Measurements from ENCODE around the gene TNFAIP8L2. TPM values are rescaled to one million over a fixed set of nuclear protein-coding genes. Genes with fewer than 3 reads are reported as not detected.

Gene TNFAIP8L2
- total and polyA plus RNA-seq, 7 donors: 1.9 to 12.7 (median 9.5) TPM

GRCh38 chr1:151158326-151158725, 1.9 kb downstream of the TNFAIP8L2 start:
- Histone ChIP-seq H3K27ac (peak overlapping the region in 1 of 4 donors; percentile 25), H3K36me3 (peaks cover 4 to 62% (median 20%) of the 10 kb centered on the region in 4 donors), H3K27me3 (no peaks in the 10 kb centered on the region), H3K4me1 (peaks cover 0 to 11% (median 2%) of the 10 kb centered on the region in 4 donors), H3K9me3 (no peaks in the 10 kb centered on the region), H3K4me3 (peak overlapping the region in 1 of 4 donors; percentile 11)
- intact Hi-C loops (cut with DNase I): loop anchor here (5.0 kb wide), 1 partner anchor 136 kb away; no protein-coding TSS in a partner anchor
- TF ChIP-seq POLR2AphosphoS5 (IDR thresholded peaks at IDR 0.05) (no peak), EP300 (IDR thresholded peaks at IDR 0.05) (no peak), POLR2A (IDR thresholded peaks at IDR 0.05) (no peak), CTCF (IDR thresholded peaks at IDR 0.05) (no peak)
- no peak for DNase-seq
- 67 to 86% methylated on average over 5 of the region's 5 CpGs for WGBS, 2 donors

DNA sequence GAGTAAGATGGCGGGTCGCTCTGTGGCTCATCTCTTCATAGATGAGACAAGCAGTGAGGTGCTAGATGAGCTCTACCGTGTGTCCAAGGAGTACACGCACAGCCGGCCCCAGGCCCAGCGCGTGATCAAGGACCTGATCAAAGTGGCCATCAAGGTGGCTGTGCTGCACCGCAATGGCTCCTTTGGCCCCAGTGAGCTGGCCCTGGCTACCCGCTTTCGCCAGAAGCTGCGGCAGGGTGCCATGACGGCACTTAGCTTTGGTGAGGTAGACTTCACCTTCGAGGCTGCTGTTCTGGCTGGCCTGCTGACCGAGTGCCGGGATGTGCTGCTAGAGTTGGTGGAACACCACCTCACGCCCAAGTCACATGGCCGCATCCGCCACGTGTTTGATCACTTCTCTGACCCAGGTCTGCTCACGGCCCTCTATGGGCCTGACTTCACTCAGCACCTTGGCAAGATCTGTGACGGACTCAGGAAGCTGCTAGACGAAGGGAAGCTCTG, 2.4 kb downstream of the TNFAIP8L2 start:
- Histone ChIP-seq H3K27ac (peak overlapping the region in 1 of 4 donors; percentile 25), H3K4me3 (no peak overlapping the region), H3K36me3 (peaks cover 4 to 62% (median 20%) of the 10 kb centered on the region in 4 donors), H3K9me3 (no peaks in the 10 kb centered on the region), H3K4me1 (peaks cover 0 to 13% (median 5%) of the 10 kb centered on the region in 4 donors), H3K27me3 (no peaks in the 10 kb centered on the region)
- WGBS, 2 donors: 89 to 94% methylated on average over 22 of the region's 22 CpGs
- intact Hi-C loops (cut with DNase I): loop anchor here (5.0 kb wide), 1 partner anchor 136 kb away; no protein-coding TSS in a partner anchor
- TF ChIP-seq EP300 (IDR thresholded peaks at IDR 0.05) (no peak), CTCF (IDR thresholded peaks at IDR 0.05) (no peak), POLR2A (IDR thresholded peaks at IDR 0.05) (no peak), POLR2AphosphoS5 (IDR thresholded peaks at IDR 0.05) (no peak)
- no peak for DNase-seq

DNA sequence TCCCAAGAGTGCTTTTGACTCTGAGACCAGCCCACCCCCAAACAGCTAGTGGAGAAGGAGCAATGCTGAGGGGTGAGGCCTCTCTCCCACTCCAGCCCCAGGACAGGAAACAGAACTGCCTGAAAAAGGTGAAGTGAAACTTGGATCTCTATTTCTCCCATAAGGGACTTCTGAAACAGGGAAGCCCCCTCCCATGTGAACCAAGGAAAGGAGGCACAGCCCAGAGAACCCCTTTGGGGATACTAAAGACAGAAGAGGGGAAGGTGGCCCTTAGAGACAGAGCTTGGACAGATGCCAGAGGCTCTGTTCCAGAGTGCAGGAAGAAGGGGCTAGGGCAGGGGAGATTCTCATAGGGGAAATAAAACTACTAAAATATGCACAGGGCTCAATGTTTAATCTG, 2.9 kb downstream of the TNFAIP8L2 start:
- intact Hi-C loops (cut with DNase I): loop anchor here (5.0 kb wide), 1 partner anchor 137 kb away; no protein-coding TSS in a partner anchor

DNA sequence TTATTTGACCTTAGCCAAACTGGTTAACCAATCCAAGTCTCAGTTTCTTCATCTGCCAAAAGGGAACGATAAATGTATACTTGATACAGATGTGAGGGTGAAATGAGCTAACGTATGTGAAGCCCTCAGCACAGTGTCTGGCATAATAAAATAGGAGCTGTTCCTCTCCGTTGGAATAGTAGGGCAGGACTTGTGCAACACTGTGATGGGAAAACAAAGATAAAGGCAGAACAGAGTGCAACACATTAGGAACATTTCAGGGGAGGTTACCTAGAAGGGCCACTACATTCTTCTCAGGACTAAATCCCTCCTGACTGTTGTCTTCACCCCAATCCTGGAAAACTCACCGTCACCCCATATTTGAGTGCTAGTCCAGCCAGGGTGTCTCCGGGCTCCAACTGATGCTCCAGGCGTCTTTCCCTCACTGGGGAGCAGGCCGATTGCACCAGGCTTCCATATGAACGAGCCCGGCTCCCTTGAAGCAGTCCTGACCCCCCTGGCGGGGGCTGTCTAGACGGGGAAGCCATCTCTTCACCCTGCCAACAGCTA, 8.4 kb downstream of the TNFAIP8L2 start:
- DNase-seq: no peak
- Histone ChIP-seq H3K36me3 (peaks cover 0 to 56% (median 18%) of the 10 kb centered on the region in 4 donors), H3K4me3 (peak overlapping the region; percentile 56 to 84 (median 78)), H3K9me3 (no peaks in the 10 kb centered on the region), H3K27ac (peak overlapping the region; percentile 84 to 93 (median 92)), H3K27me3 (no peaks in the 10 kb centered on the region), H3K4me1 (peaks cover 0 to 37% (median 26%) of the 10 kb centered on the region in 4 donors)
- 19 to 52% methylated on average over 11 of the region's 11 CpGs for WGBS, 2 donors
- no peak for TF ChIP-seq EP300 (IDR thresholded peaks at IDR 0.05)
- TF ChIP-seq POLR2A (IDR thresholded peaks at IDR 0.05): no peak
- no peak for TF ChIP-seq POLR2AphosphoS5 (IDR thresholded peaks at IDR 0.05)
- no peak for TF ChIP-seq CTCF (IDR thresholded peaks at IDR 0.05)
- intact Hi-C loops (cut with DNase I): loop anchor here (2.0 kb wide), 1 partner anchor 18 kb away; the partner anchor contains the start of gene SEMA6C

More for the DNA sequence above, 2.9 kb downstream of the TNFAIP8L2 start:
- H3K9me3 ChIP-seq: no peaks in the 10 kb centered on the region
- no peak for TF ChIP-seq EP300 (IDR thresholded peaks at IDR 0.05)
- no peak for TF ChIP-seq POLR2AphosphoS5 (IDR thresholded peaks at IDR 0.05)
- no peak for TF ChIP-seq CTCF (IDR thresholded peaks at IDR 0.05)
- no peak for TF ChIP-seq POLR2A (IDR thresholded peaks at IDR 0.05)
- peaks cover 0 to 19% (median 10%) of the 10 kb centered on the region in 4 donors for H3K4me1 ChIP-seq
- no peak overlapping the region for H3K27ac ChIP-seq
- H3K27me3 ChIP-seq: no peaks in the 10 kb centered on the region
- H3K4me3 ChIP-seq: no peak overlapping the region
- no peak for DNase-seq
- peaks cover 4 to 62% (median 20%) of the 10 kb centered on the region in 4 donors for H3K36me3 ChIP-seq

All from sigmoid colon (tissue), 7 donors.